SU-DHL-6 (cell line): ENCODE data around the gene MYH7B.

Experiments used
- H2AFZ ChIP-seq: fragments of 200-600 bp; sonication (generic); 2 replicates; pipeline ENCODE4 v1.6.1; 2014; ENCODE audit warnings: low read depth, mild to moderate bottlenecking, moderate library complexity, mixed read lengths, antibody characterized with exemption, low read length; ENCODE audit not compliant: severe bottlenecking
- H3F3A ChIP-seq: fragments of 200-600 bp; shearing (Covaris generic); 2 replicates; pipeline ENCODE4 v1.6.0; 2016; ENCODE audit warnings: antibody characterized with exemption, mild to moderate bottlenecking; ENCODE audit not compliant: insufficient read depth
- H3K27ac ChIP-seq: fragments of 200-600 bp; sonication (generic); 2 replicates; pipeline ENCODE4 v1.5.1; 2016; ENCODE audit warnings: low read depth, mild to moderate bottlenecking, low read length, moderate library complexity, mixed read lengths
- H3K27me3 ChIP-seq: fragments of 200-600 bp; sonication (generic), shearing (Covaris generic); 2 replicates; pipeline ENCODE4 v1.6.0; 2014; ENCODE audit warnings: mild to moderate bottlenecking, low read length
- H3K36me3 ChIP-seq: fragments of 200-600 bp; sonication (generic); 2 replicates; pipeline ENCODE4 v1.6.1; 2014; ENCODE audit warnings: mild to moderate bottlenecking, low read length, mixed read lengths
- H3K4me2 ChIP-seq: fragments of 300-600, 200-600 bp; shearing (Covaris generic), sonication (generic); 2 replicates; pipeline ENCODE4 v1.6.0; 2014; ENCODE audit warnings: low read length, low read depth, mild to moderate bottlenecking; ENCODE audit not compliant: poor library complexity, severe bottlenecking
- H3K4me3 ChIP-seq: fragments of 200-600 bp; sonication (generic); 2 replicates; pipeline ENCODE4 v1.5.1; 2014; ENCODE audit warnings: antibody characterized with exemption, low read length, mild to moderate bottlenecking, mixed read lengths; ENCODE audit not compliant: insufficient read depth, poor library complexity, severe bottlenecking
- H3K79me2 ChIP-seq: fragments of 200-600 bp; sonication (generic); 2 replicates; pipeline ENCODE4 v1.6.1; 2014; ENCODE audit warnings: mild to moderate bottlenecking, low read length, moderate library complexity; ENCODE audit not compliant: insufficient read depth
- H3K9ac ChIP-seq: fragments of 200-600 bp; sonication (generic); 2 replicates; pipeline ENCODE4 v1.7.0; 2014; ENCODE audit warnings: mild to moderate bottlenecking, low read length
- H3K9me2 ChIP-seq: fragments of 200-600 bp; sonication (generic); replicated peaks from 2 replicates; pipeline ENCODE4 v1.6.1; 2014; ENCODE audit warnings: low read length; ENCODE audit not compliant: insufficient read depth
- H3K9me3 ChIP-seq: fragments of 200-600 bp; sonication (generic); 2 replicates; pipeline ENCODE4 v1.6.1; 2014; ENCODE audit warnings: low read length, mixed read lengths; ENCODE audit not compliant: insufficient read depth
- H4K20me1 ChIP-seq: fragments of 200-600 bp; sonication (generic); 2 replicates; pipeline ENCODE4 v1.6.1; 2014; ENCODE audit warnings: low read depth, mild to moderate bottlenecking, antibody characterized with exemption, low read length, moderate library complexity, mixed read lengths
- EZH2phosphoT487 ChIP-seq: fragments of 200-600 bp; sonication (generic), shearing (Covaris generic); conservative IDR thresholded peaks from 2 replicates; pipeline ENCODE4 v1.6.1; 2018; ENCODE audit warnings: mild to moderate bottlenecking, antibody characterized with exemption, low read length, moderate library complexity, mixed read lengths
- TF ChIP-seq, protein P1 (sequence below): fragments of 200-600 bp; sonication (generic); IDR thresholded peaks from one replicate; pipeline ENCODE4 v1.5.1; 2017; ENCODE audit warnings: antibody characterized with exemption, mild to moderate bottlenecking, low read length, moderate library complexity; ENCODE audit not compliant: insufficient read depth, poor library complexity, severe bottlenecking

Gene MYH7B

DNA sequence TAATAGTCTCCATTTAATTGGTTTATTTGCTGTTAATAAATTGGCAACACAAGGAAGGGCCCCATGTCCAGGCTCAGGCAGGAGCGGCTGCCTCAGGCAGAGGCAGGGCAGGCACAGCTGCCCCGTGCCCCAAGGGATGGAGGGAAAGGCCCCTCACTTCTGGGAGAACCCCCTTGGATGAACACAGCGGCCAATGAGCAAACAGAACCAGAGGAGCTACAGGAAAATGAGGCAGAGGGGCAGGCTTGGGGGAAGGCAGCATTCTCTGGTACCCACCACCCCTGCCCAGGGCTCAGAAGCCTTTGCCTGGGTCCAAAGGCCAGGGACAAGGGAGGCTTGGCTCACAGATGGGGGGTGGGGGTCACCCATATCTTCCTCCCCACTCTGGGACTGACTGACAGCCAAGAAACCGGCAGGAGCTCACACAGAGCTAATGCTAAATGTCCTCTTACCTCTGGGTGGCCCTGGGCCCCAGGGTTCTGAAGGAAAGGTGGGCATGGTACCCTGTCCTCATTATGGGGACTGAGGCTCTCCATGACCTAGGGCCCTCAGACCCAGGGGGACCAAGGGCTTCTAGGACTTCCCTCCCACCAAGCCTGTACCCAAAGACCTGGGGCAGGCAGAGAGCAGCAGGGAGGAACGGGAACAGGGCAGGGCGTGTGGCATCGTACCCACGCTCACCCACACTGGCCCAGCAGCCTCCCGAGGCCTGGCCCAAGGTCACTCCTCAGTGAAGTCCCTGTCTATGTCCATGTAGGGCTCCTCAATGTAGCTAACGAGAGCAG lies 47.0 kb downstream of the MYH7B start:
- Histone ChIP-seq H3K79me2 (no peaks in the 10 kb centered on the region), H3K27ac (no peak overlapping the region), H3F3A (no peaks in the 10 kb centered on the region), H3K36me3 (no peaks in the 10 kb centered on the region), H3K9me3 (no peaks in the 10 kb centered on the region), H3K4me2 (no peak overlapping the region), H2AFZ (no peak overlapping the region), H3K9ac (no peak overlapping the region), H3K9me2 (no peaks in the 10 kb centered on the region), H3K4me3 (no peak overlapping the region), H4K20me1 (no peaks in the 10 kb centered on the region), H3K27me3 (no peaks in the 10 kb centered on the region)
- TF ChIP-seq EZH2phosphoT487, result no peak
- TF ChIP-seq, protein P1, sequence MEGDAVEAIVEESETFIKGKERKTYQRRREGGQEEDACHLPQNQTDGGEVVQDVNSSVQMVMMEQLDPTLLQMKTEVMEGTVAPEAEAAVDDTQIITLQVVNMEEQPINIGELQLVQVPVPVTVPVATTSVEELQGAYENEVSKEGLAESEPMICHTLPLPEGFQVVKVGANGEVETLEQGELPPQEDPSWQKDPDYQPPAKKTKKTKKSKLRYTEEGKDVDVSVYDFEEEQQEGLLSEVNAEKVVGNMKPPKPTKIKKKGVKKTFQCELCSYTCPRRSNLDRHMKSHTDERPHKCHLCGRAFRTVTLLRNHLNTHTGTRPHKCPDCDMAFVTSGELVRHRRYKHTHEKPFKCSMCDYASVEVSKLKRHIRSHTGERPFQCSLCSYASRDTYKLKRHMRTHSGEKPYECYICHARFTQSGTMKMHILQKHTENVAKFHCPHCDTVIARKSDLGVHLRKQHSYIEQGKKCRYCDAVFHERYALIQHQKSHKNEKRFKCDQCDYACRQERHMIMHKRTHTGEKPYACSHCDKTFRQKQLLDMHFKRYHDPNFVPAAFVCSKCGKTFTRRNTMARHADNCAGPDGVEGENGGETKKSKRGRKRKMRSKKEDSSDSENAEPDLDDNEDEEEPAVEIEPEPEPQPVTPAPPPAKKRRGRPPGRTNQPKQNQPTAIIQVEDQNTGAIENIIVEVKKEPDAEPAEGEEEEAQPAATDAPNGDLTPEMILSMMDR, result no peak

DNA sequence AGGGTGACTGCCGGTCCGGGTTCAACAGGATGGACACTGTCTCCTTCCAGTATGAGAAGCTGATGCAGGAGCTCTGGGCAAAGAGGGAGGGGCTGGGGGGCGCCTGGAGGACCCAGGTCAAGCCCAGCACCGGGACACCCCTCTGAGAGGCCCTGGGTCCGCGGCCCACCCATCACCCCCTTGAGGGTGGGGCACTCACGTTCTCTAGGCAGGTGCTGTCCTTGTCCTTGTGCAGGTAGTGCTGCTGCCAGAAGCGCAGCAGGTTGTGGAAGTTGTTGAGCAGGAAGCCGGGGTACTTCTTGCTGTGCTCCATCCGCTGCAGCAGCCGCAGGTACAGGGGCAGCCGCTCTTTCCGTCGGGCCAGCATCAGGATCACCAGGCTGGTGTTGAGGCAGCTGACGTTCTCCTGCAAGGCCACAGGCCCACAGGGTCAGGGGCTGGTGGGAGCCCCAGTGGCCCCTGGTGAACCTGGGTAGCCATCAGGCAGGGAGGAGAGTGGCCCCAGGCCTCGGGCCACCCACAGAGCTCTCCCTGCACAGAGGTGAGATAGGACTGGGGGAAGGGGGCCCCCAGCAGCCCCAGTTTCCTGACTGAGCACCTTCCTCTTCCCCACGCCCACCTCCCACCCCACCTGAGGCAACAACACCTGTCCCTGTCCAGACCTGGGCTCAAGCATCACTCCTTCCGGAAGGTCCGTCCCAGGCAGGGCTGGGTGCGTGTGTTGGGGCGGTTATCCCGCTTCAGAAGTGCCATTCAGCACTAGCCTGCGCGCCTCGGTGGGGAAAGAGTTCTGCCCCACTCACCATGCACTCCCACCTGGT lies 47.8 kb downstream of the MYH7B start:
- H3K4me3 ChIP-seq, result no peak overlapping the region
- H3K9ac ChIP-seq, result no peak overlapping the region
- no peaks in the 10 kb centered on the region for H4K20me1 ChIP-seq

GRCh38 chr20:35004051-35004725 lies 48.5 kb downstream of the MYH7B start:
- Histone ChIP-seq H2AFZ (no peak overlapping the region), H3K36me3 (no peaks in the 10 kb centered on the region), H3F3A (no peaks in the 10 kb centered on the region), H4K20me1 (no peaks in the 10 kb centered on the region), H3K79me2 (no peaks in the 10 kb centered on the region), H3K9me2 (no peaks in the 10 kb centered on the region), H3K27me3 (no peaks in the 10 kb centered on the region), H3K9ac (no peak overlapping the region), H3K4me3 (no peak overlapping the region), H3K27ac (no peak overlapping the region), H3K9me3 (no peaks in the 10 kb centered on the region), H3K4me2 (no peak overlapping the region)
- TF ChIP-seq, protein P1, result no peak
- TF ChIP-seq EZH2phosphoT487, result no peak

More for the DNA sequence above, 47.8 kb downstream of the MYH7B start:
- H3K27me3 ChIP-seq, result no peaks in the 10 kb centered on the region
- no peak overlapping the region for H3K27ac ChIP-seq
- H3K9me3 ChIP-seq, result no peaks in the 10 kb centered on the region
- H3K36me3 ChIP-seq, result no peaks in the 10 kb centered on the region
- TF ChIP-seq, protein P1, result no peak
- TF ChIP-seq EZH2phosphoT487, result no peak
- no peaks in the 10 kb centered on the region for H3K79me2 ChIP-seq
- H3F3A ChIP-seq, result no peaks in the 10 kb centered on the region
- no peak overlapping the region for H2AFZ ChIP-seq
- H3K4me2 ChIP-seq, result no peak overlapping the region
- H3K9me2 ChIP-seq, result no peaks in the 10 kb centered on the region
